Measurements from ENCODE around the gene ATP8B3. TPM values are rescaled to one million over a fixed set of nuclear protein-coding genes. Genes with fewer than 3 reads are reported as not detected.

Gene ATP8B3
- total and polyA plus RNA-seq, 8 donors, result 0.89 to 2.5 (median 1.5) TPM

- Histone ChIP-seq H3K9me3 (peaks cover 0 to 2% of the 10 kb centered on the region in 2 donors), H3K4me1 (peaks cover 1 to 5% of the 10 kb centered on the region in 2 donors), H3K27ac (no peak overlapping the region), H3K4me3 (no peak overlapping the region), H3K36me3 (no peaks in the 10 kb centered on the region), H3K27me3 (peaks cover 27 to 96% of the 10 kb centered on the region in 2 donors)
- no peak for DNase-seq
- TF ChIP-seq CTCF (IDR thresholded peaks at IDR 0.05), result no peak
- intact Hi-C loops (cut with DNase I), result no loop called here
- no peak for ATAC-seq
Measured at GRCh38 chr19:1742989-1743696, 68.9 kb downstream of the ATP8B3 start.

- peaks cover 10 to 96% of the 10 kb centered on the region in 2 donors for H3K27me3 ChIP-seq
- intact Hi-C loops (cut with DNase I), result no loop called here
- no peak for TF ChIP-seq CTCF (IDR thresholded peaks at IDR 0.05)
- H3K4me3 ChIP-seq, result no peak overlapping the region
- H3K9me3 ChIP-seq, result peaks cover 0 to 2% of the 10 kb centered on the region in 2 donors
- no peaks in the 10 kb centered on the region for H3K36me3 ChIP-seq
- H3K27ac ChIP-seq, result no peak overlapping the region
- DNase-seq, result no peak
- H3K4me1 ChIP-seq, result no peaks in the 10 kb centered on the region
- ATAC-seq, result no peak
Measured at GRCh38 chr19:1739960-1740629, 72.0 kb downstream of the ATP8B3 start.

- Histone ChIP-seq H3K36me3 (no peaks in the 10 kb centered on the region), H3K4me1 (no peaks in the 10 kb centered on the region), H3K9me3 (peaks cover 0 to 2% of the 10 kb centered on the region in 2 donors), H3K27me3 (peaks cover 14 to 96% of the 10 kb centered on the region in 2 donors), H3K27ac (no peak overlapping the region), H3K4me3 (no peak overlapping the region)
- TF ChIP-seq CTCF (IDR thresholded peaks at IDR 0.05), result no peak
- intact Hi-C loops (cut with DNase I), result no loop called here
- ATAC-seq (no peak), DNase-seq (no peak)
Measured at GRCh38 chr19:1736927-1737326, 75.1 kb downstream of the ATP8B3 start.

GRCh38 chr19:1736280-1736679, 75.8 kb downstream of the ATP8B3 start:
- Histone ChIP-seq H3K27ac (no peak overlapping the region), H3K27me3 (peaks cover 14 to 96% of the 10 kb centered on the region in 2 donors), H3K4me3 (no peak overlapping the region), H3K4me1 (no peaks in the 10 kb centered on the region), H3K36me3 (no peaks in the 10 kb centered on the region), H3K9me3 (peaks cover 0 to 2% of the 10 kb centered on the region in 2 donors)
- intact Hi-C loops (cut with DNase I), result no loop called here
- no peak for TF ChIP-seq CTCF (IDR thresholded peaks at IDR 0.05)
- DNase-seq (no peak), ATAC-seq (no peak)

- no peak for ATAC-seq
- H3K27me3 ChIP-seq, result peaks cover 14 to 100% of the 10 kb centered on the region in 2 donors
- H3K27ac ChIP-seq, result no peak overlapping the region
Measured at GRCh38 chr19:1734321-1734966, 77.6 kb downstream of the ATP8B3 start.

More at GRCh38 chr19:1734321-1734966, 77.6 kb downstream of the ATP8B3 start:
- H3K9me3 ChIP-seq, result no peaks in the 10 kb centered on the region
- H3K4me1 ChIP-seq, result no peaks in the 10 kb centered on the region
- intact Hi-C loops (cut with DNase I), result no loop called here
- DNase-seq, result no peak
- H3K36me3 ChIP-seq, result no peaks in the 10 kb centered on the region
- no peak for TF ChIP-seq CTCF (IDR thresholded peaks at IDR 0.05)
- no peak overlapping the region for H3K4me3 ChIP-seq
